OCI-LY3 (cell line): ENCODE results near the gene VPS13D.

Experiments used
- H2AFZ ChIP-seq: fragments of 200-600, 300-600 bp; shearing (Covaris generic); 2 replicates; pipeline ENCODE4 v1.6.0; 2014; ENCODE audit warnings: antibody characterized with exemption, low read depth, low read length
- H3K27ac ChIP-seq: fragments of 200-600, 300-600 bp; sonication (generic); 2 replicates; pipeline ENCODE4 v1.5.1; 2014; ENCODE audit warnings: mild to moderate bottlenecking, low read length, moderate library complexity, mixed read lengths
- H3K27me3 ChIP-seq: fragments of 200-600, 300-600 bp; sonication (generic); 2 replicates; pipeline ENCODE4 v1.6.1; 2014; ENCODE audit warnings: low read depth, low read length, mixed read lengths
- H3K36me3 ChIP-seq: fragments of 200-600, 300-600 bp; sonication (generic); replicated peaks from 2 replicates; pipeline ENCODE3; 2014; ENCODE audit warnings: low read depth, low read length, mixed read lengths
- H3K4me1 ChIP-seq: fragments of 300-600, 200-600 bp; sonication (generic); 2 replicates; pipeline ENCODE4 v1.6.1; 2014; ENCODE audit warnings: low read length, mixed read lengths
- H3K4me2 ChIP-seq: fragments of 200-600, 300-600 bp; sonication (generic); 2 replicates; pipeline ENCODE4 v1.6.1; 2014; ENCODE audit warnings: low read length, mixed read lengths
- H3K4me3 ChIP-seq: fragments of 300-600, 200-600 bp; sonication (generic); 2 replicates; pipeline ENCODE4 v1.5.1; 2014; ENCODE audit warnings: antibody characterized with exemption, mild to moderate bottlenecking, low read length, moderate library complexity
- H3K79me2 ChIP-seq: fragments of 300-600, 200-600 bp; shearing (Covaris generic); 2 replicates; pipeline ENCODE4 v1.6.1; 2014; ENCODE audit warnings: mild to moderate bottlenecking, low read length, mixed read lengths
- H3K9ac ChIP-seq: fragments of 300-600, 200-600 bp; shearing (Covaris generic); 2 replicates; pipeline ENCODE4 v1.6.0; 2014; ENCODE audit warnings: mild to moderate bottlenecking, low read length, moderate library complexity
- H3K9me3 ChIP-seq: fragments of 200-600, 300-600 bp; shearing (Covaris generic); 2 replicates; pipeline ENCODE4 v1.6.1; 2014; ENCODE audit warnings: low read length, mixed read lengths; ENCODE audit not compliant: insufficient read depth
- H4K20me1 ChIP-seq: fragments of 200-600, 300-600 bp; sonication (generic); 2 replicates; pipeline ENCODE4 v1.6.1; 2016; ENCODE audit warnings: low read length, mixed read lengths; ENCODE audit not compliant: insufficient read depth
- CTCF ChIP-seq: fragments of 200-600, 300-600 bp; sonication (generic); IDR thresholded peaks from 2 replicates; pipeline ENCODE4 v1.5.1; 2014; ENCODE audit warnings: antibody characterized with exemption, low read length, low read depth
- EZH2phosphoT487 ChIP-seq: fragments of 200-600 bp; shearing (Covaris generic); IDR thresholded peaks from 2 replicates; pipeline ENCODE4 v1.6.1; 2018; ENCODE audit warnings: antibody characterized with exemption, mixed run types, low read depth

VPS13D gene

GRCh38 chr1:12348113-12348512 is 118.3 kb downstream of the VPS13D start:
- H3K79me2 ChIP-seq, result no peaks in the 10 kb centered on the region
- no peak overlapping the region for H3K9ac ChIP-seq
- no peak overlapping the region for H3K27ac ChIP-seq
- no peaks in the 10 kb centered on the region for H3K27me3 ChIP-seq
- TF ChIP-seq EZH2phosphoT487, result no peak
- TF ChIP-seq CTCF, result no peak
- no peak overlapping the region for H2AFZ ChIP-seq
- no peak overlapping the region for H3K4me2 ChIP-seq
- no peaks in the 10 kb centered on the region for H3K9me3 ChIP-seq
- no peaks in the 10 kb centered on the region for H4K20me1 ChIP-seq
- H3K4me1 ChIP-seq, result peaks cover 28% of the 10 kb centered on the region
- H3K4me3 ChIP-seq, result no peak overlapping the region
- peaks cover 35% of the 10 kb centered on the region for H3K36me3 ChIP-seq

- no peaks in the 10 kb centered on the region for H3K27me3 ChIP-seq
- no peak overlapping the region for H3K9ac ChIP-seq
- H3K36me3 ChIP-seq, result peaks cover 21% of the 10 kb centered on the region
- no peak overlapping the region for H2AFZ ChIP-seq
- H3K4me1 ChIP-seq, result no peaks in the 10 kb centered on the region
- no peaks in the 10 kb centered on the region for H3K9me3 ChIP-seq
- H3K79me2 ChIP-seq, result no peaks in the 10 kb centered on the region
- H3K4me3 ChIP-seq, result no peak overlapping the region
- H4K20me1 ChIP-seq, result no peaks in the 10 kb centered on the region
- no peak for TF ChIP-seq CTCF
- TF ChIP-seq EZH2phosphoT487, result no peak
- H3K4me2 ChIP-seq, result no peak overlapping the region
- no peak overlapping the region for H3K27ac ChIP-seq
Measured at GRCh38 chr1:12353981-12354380, 124.2 kb downstream of the VPS13D start.

GRCh38 chr1:12356004-12356890 is 126.4 kb downstream of the VPS13D start:
- H3K36me3 ChIP-seq, result no peaks in the 10 kb centered on the region
- H3K4me2 ChIP-seq, result no peak overlapping the region
- no peaks in the 10 kb centered on the region for H3K27me3 ChIP-seq
- no peak overlapping the region for H2AFZ ChIP-seq
- no peaks in the 10 kb centered on the region for H3K79me2 ChIP-seq
- no peaks in the 10 kb centered on the region for H4K20me1 ChIP-seq
- H3K4me1 ChIP-seq, result no peaks in the 10 kb centered on the region
- TF ChIP-seq EZH2phosphoT487 (no peak), CTCF (no peak)
- no peaks in the 10 kb centered on the region for H3K9me3 ChIP-seq
- H3K27ac ChIP-seq, result no peak overlapping the region
- H3K9ac ChIP-seq, result no peak overlapping the region
- no peak overlapping the region for H3K4me3 ChIP-seq

- Histone ChIP-seq H3K36me3 (no peaks in the 10 kb centered on the region), H3K79me2 (no peaks in the 10 kb centered on the region), H3K4me2 (no peak overlapping the region), H3K27me3 (no peaks in the 10 kb centered on the region), H2AFZ (no peak overlapping the region), H3K4me1 (no peaks in the 10 kb centered on the region), H4K20me1 (no peaks in the 10 kb centered on the region), H3K4me3 (no peak overlapping the region), H3K9ac (no peak overlapping the region), H3K27ac (no peak overlapping the region), H3K9me3 (no peaks in the 10 kb centered on the region)
- no peak for TF ChIP-seq CTCF
- TF ChIP-seq EZH2phosphoT487, result no peak
Measured at GRCh38 chr1:12358499-12358898, 128.7 kb downstream of the VPS13D start.
